Stimulated activated memory B cell treated with anti-CD40 and anti-IgM and Interleukin-4, amounts not matched to agents 10 μg/mL and 1 μg/mL and 100 μg/mL, for 72 hours (primary cell): Measurements from ENCODE around the gene TRAF2.

ENCODE experiments used
- ATAC-seq: fragments of 150-1000 bp; cut with Tn5 transposase; 2 replicates; pipeline ENCODE4 v1.10.0; 2021
- H3K27ac Mint-ChIP-seq: one replicate; pipeline ENCODE4 v1.8.0; 2022; ENCODE audit warnings: mild to moderate bottlenecking, mixed read lengths
- H3K27me3 Mint-ChIP-seq: one replicate; pipeline ENCODE4 v1.8.0; 2022; ENCODE audit warnings: mixed read lengths
- H3K36me3 Mint-ChIP-seq: one replicate; pipeline ENCODE4 v1.8.0; 2022; ENCODE audit warnings: mixed read lengths
- H3K4me1 Mint-ChIP-seq: one replicate; pipeline ENCODE4 v1.8.0; 2022; ENCODE audit warnings: mixed read lengths
- H3K4me3 Mint-ChIP-seq: one replicate; pipeline ENCODE4 v1.8.0; 2022; ENCODE audit warnings: mild to moderate bottlenecking, moderate library complexity, mixed read lengths
- H3K9me3 Mint-ChIP-seq: one replicate; pipeline ENCODE4 v1.8.0; 2022; ENCODE audit warnings: mixed read lengths

The TRAF2 gene

GRCh38 chr9:136902259-136902821 lies 16.0 kb downstream of the TRAF2 start:
- Mint-ChIP-seq H3K9me3 (peaks cover 5% of the 10 kb centered on the region), H3K27me3 (no peaks in the 10 kb centered on the region), H3K36me3 (peaks cover 63% of the 10 kb centered on the region), H3K27ac (peak overlapping the region; percentile 90), H3K4me1 (peaks cover 83% of the 10 kb centered on the region), H3K4me3 (peak overlapping the region; percentile 65)
- ATAC-seq = peak; percentile 91

- peaks cover 80% of the 10 kb centered on the region for H3K4me1 Mint-ChIP-seq
- H3K9me3 Mint-ChIP-seq = peaks cover 5% of the 10 kb centered on the region
- H3K36me3 Mint-ChIP-seq = peaks cover 71% of the 10 kb centered on the region
- H3K4me3 Mint-ChIP-seq = no peak overlapping the region
- H3K27ac Mint-ChIP-seq = peak overlapping the region; percentile 90
- H3K27me3 Mint-ChIP-seq = no peaks in the 10 kb centered on the region
- no peak for ATAC-seq
Measured at GRCh38 chr9:136903041-136903554, 16.8 kb downstream of the TRAF2 start.

GRCh38 chr9:136906266-136906665 lies 19.9 kb downstream of the TRAF2 start:
- peaks cover 70% of the 10 kb centered on the region for H3K36me3 Mint-ChIP-seq
- H3K27me3 Mint-ChIP-seq = no peaks in the 10 kb centered on the region
- ATAC-seq = no peak
- H3K4me3 Mint-ChIP-seq = no peak overlapping the region
- peak overlapping the region; percentile 70 for H3K27ac Mint-ChIP-seq
- peaks cover 5% of the 10 kb centered on the region for H3K9me3 Mint-ChIP-seq
- peaks cover 48% of the 10 kb centered on the region for H3K4me1 Mint-ChIP-seq

- Mint-ChIP-seq H3K27ac (peak overlapping the region; percentile 70), H3K4me3 (no peak overlapping the region), H3K4me1 (peaks cover 38% of the 10 kb centered on the region), H3K36me3 (peaks cover 70% of the 10 kb centered on the region), H3K27me3 (no peaks in the 10 kb centered on the region), H3K9me3 (peaks cover 5% of the 10 kb centered on the region)
- ATAC-seq = no peak
Measured at GRCh38 chr9:136907011-136907914, 20.9 kb downstream of the TRAF2 start.

- Mint-ChIP-seq H3K9me3 (peaks cover 5% of the 10 kb centered on the region), H3K36me3 (peaks cover 50% of the 10 kb centered on the region), H3K27ac (peak overlapping the region; percentile 23), H3K4me3 (no peak overlapping the region), H3K4me1 (peaks cover 19% of the 10 kb centered on the region), H3K27me3 (no peaks in the 10 kb centered on the region)
- no peak for ATAC-seq
Measured at GRCh38 chr9:136910197-136910900, 24.0 kb downstream of the TRAF2 start.

- H3K36me3 Mint-ChIP-seq = peaks cover 50% of the 10 kb centered on the region
- H3K9me3 Mint-ChIP-seq = peaks cover 5% of the 10 kb centered on the region
- no peak for ATAC-seq
- peak overlapping the region; percentile 23 for H3K27ac Mint-ChIP-seq
- no peaks in the 10 kb centered on the region for H3K27me3 Mint-ChIP-seq
- H3K4me3 Mint-ChIP-seq = no peak overlapping the region
- peaks cover 16% of the 10 kb centered on the region for H3K4me1 Mint-ChIP-seq
Measured at GRCh38 chr9:136910901-136911245, 24.6 kb downstream of the TRAF2 start.

- H3K36me3 Mint-ChIP-seq = peaks cover 42% of the 10 kb centered on the region
- ATAC-seq = no peak
- H3K27ac Mint-ChIP-seq = no peak overlapping the region
- no peak overlapping the region for H3K4me3 Mint-ChIP-seq
- H3K4me1 Mint-ChIP-seq = no peaks in the 10 kb centered on the region
- H3K27me3 Mint-ChIP-seq = no peaks in the 10 kb centered on the region
- H3K9me3 Mint-ChIP-seq = no peaks in the 10 kb centered on the region
Measured at GRCh38 chr9:136913701-136914438, 27.6 kb downstream of the TRAF2 start.

DNA sequence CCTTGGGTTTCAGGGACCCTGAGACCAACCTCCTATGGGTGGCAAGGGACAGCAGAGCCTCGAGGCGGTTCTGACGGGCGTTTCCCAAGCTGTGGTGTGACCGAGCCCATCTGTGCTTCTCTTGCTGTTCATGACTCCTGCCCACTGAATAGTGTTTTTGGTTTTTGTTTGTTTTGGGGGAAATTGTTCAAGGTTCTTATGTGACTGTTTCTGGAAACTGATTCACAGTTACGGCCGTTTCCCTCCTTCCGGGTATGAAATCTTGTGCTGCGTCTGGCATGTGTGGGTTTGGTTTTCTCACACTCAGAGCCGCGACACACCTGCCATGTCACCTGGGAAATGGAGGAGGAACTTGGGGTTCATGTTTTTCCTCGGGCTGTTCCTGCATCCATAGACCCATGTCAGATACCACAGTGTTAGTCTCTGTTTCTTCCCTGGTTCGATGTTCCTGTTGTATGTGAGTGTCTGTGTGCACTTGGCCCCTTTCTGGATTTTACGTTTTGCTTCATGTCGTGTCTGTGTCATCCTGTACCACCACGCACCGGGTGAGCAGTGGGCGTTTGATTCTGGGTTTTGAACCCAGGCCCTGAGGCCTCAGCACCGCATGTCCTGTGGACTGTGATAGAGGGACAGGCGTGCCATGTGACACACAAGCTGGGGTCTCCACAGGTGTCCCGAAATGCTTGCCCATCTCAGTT lies 29.5 kb downstream of the TRAF2 start:
- H3K36me3 Mint-ChIP-seq = peaks cover 45% of the 10 kb centered on the region

DNA sequence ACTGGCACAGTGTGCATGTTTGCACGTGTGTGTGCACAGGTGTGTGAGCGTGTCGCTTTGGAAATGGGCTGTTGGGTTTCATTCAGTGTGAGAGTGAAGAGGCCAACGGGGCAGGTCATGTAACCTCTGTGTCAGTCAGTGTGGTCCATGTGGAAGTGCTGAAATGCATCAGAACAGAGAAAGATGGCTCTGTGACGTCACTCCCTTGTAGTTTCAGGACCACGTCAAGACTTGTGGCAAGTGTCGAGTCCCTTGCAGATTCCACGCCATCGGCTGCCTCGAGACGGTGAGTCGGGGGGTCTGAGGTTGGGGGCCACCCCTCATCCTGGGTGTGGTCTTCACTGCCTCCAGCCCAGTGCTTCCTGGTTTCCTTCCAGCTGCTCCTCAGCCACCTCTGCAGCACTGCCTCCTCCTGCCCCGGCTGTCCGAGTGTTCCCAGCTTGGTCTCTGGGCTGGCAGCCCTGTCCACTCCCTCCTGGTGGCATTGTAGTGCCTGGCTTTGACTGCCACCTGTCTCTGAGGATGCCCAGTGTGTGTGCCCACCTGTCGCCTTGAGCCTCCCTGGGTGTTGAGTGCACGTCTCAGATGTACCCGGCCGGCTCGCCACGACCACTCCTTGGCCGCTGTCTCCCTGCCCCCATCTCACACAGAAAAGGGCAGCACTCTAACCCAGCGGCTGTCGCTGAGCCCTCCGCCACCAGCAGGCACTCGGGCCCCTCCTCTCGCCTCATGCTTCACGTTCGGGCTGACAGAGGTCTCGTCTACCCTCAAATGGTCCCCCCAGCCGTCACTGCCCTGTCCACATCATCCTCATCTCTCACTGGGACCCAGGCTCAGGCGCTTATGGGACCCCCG lies 30.2 kb downstream of the TRAF2 start:
- Mint-ChIP-seq H3K4me1 (no peaks in the 10 kb centered on the region), H3K27me3 (no peaks in the 10 kb centered on the region), H3K9me3 (no peaks in the 10 kb centered on the region), H3K4me3 (no peak overlapping the region), H3K27ac (no peak overlapping the region), H3K36me3 (peaks cover 44% of the 10 kb centered on the region)
- ATAC-seq = no peak

More for the DNA sequence above, 29.5 kb downstream of the TRAF2 start:
- Mint-ChIP-seq H3K4me1 (no peaks in the 10 kb centered on the region), H3K27ac (no peak overlapping the region), H3K4me3 (no peak overlapping the region), H3K9me3 (no peaks in the 10 kb centered on the region), H3K27me3 (no peaks in the 10 kb centered on the region)
- ATAC-seq = no peak

DNA sequence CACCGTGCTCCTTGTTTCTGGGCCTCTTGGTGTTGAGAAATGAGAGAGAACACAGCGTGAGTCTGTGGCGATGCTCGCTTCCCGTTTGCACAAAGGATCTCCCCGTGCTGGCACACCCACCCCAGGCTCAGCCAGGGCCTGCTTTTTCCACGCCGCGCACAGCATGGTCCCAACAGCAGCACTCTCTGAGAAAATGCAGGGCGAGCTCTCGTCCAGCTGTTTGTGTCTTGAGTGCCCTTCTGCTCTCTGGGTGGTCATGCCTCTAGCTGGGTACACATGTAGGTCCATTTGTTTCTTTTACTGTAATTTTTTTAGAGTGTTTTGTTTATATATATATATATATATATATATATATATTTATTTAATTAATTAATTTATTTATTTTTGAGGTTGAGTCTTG lies 31.6 kb downstream of the TRAF2 start:
- no peak for ATAC-seq
- Mint-ChIP-seq H3K9me3 (no peaks in the 10 kb centered on the region), H3K4me3 (no peak overlapping the region), H3K4me1 (peaks cover 4% of the 10 kb centered on the region), H3K27ac (no peak overlapping the region), H3K36me3 (peaks cover 55% of the 10 kb centered on the region), H3K27me3 (no peaks in the 10 kb centered on the region)

DNA sequence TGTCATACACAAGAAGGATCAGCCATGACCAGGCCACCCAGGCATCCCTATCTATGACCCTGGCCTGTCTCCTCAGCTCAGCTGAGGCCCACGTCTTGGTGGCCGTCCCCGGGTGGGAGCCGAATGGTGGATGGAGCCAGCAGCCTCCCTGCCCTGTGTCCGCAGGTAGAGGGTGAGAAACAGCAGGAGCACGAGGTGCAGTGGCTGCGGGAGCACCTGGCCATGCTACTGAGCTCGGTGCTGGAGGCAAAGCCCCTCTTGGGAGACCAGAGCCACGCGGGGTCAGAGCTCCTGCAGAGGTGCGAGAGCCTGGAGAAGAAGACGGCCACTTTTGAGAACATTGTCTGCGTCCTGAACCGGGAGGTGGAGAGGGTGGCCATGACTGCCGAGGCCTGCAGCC lies 33.8 kb downstream of the TRAF2 start:
- ATAC-seq = no peak
- Mint-ChIP-seq H3K9me3 (no peaks in the 10 kb centered on the region), H3K4me3 (no peak overlapping the region), H3K4me1 (peaks cover 8% of the 10 kb centered on the region), H3K27ac (no peak overlapping the region), H3K27me3 (no peaks in the 10 kb centered on the region), H3K36me3 (peaks cover 67% of the 10 kb centered on the region)

DNA sequence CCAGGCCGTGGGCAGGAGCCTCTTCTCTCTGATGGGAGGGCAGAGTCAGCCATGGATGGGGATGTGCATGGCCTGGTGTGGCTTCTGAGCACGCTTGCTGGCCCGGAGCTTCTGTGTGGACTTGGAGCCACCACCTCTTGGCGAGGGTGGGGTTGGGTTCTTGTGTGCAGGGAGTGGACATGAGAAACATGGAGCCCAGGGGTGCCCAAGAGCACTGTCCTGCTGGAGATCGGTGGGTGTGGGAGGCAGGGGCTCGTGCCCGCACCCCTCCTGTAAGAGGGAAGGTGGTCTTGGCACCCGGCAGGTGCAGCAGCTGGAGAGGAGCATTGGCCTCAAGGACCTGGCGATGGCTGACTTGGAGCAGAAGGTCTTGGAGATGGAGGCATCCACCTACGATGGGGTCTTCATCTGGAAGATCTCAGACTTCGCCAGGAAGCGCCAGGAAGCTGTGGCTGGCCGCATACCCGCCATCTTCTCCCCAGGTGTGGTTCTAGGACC lies 34.5 kb downstream of the TRAF2 start:
- peaks cover 8% of the 10 kb centered on the region for H3K4me1 Mint-ChIP-seq
- H3K4me3 Mint-ChIP-seq = no peak overlapping the region
- peaks cover 61% of the 10 kb centered on the region for H3K36me3 Mint-ChIP-seq
- no peaks in the 10 kb centered on the region for H3K9me3 Mint-ChIP-seq
- no peak overlapping the region for H3K27ac Mint-ChIP-seq
- no peaks in the 10 kb centered on the region for H3K27me3 Mint-ChIP-seq
- no peak for ATAC-seq

DNA sequence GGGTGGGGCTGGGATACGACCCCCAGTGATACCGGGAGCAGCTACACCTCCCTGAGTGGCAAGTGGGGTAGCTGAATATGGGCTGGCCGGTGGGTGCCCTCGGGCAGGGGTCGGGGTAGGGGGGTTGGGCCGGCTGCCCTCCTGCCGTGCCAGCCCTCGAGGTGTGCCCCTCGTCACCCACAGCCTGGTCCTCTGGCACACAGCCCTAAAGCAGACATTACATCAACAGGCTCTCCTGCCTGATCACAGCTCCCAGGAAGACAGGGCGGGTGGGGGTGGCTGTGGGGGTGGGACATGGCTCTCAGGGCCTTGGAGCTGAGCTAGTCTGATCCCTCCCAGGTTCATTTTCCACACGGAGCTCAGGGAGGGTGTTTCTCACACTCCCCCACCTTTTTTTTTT lies 35.0 kb downstream of the TRAF2 start:
- H3K36me3 Mint-ChIP-seq = peaks cover 57% of the 10 kb centered on the region
- no peak overlapping the region for H3K27ac Mint-ChIP-seq
- no peak for ATAC-seq
- no peaks in the 10 kb centered on the region for H3K9me3 Mint-ChIP-seq
- H3K27me3 Mint-ChIP-seq = no peaks in the 10 kb centered on the region
- peaks cover 8% of the 10 kb centered on the region for H3K4me1 Mint-ChIP-seq
- no peak overlapping the region for H3K4me3 Mint-ChIP-seq
